Neural cell (in vitro differentiated cells): Measurements from ENCODE around the gene CDSN. TPM values are rescaled to one million over a fixed set of nuclear protein-coding genes. Genes with fewer than 3 reads are reported as not detected.

ENCODE experiments used
- H2AFZ ChIP-seq: fragments of 200-600, 300-800 bp; sonication (generic), shearing (Covaris generic); 2 replicates; pipeline ENCODE4 v1.6.0; 2014; ENCODE audit warnings: low read depth, mild to moderate bottlenecking, antibody characterized with exemption, low read length, moderate library complexity
- H3F3A ChIP-seq: fragments of 200-600 bp; shearing (Covaris generic); 2 replicates; pipeline ENCODE4 v1.6.1; 2016; ENCODE audit warnings: mild to moderate bottlenecking, moderate library complexity, mixed read lengths, antibody characterized with exemption, low read length; ENCODE audit not compliant: insufficient read depth, poor library complexity, severe bottlenecking
- H3K27ac ChIP-seq: fragments of 200-600, 300-800 bp; sonication (generic), shearing (Covaris generic); 2 replicates; pipeline ENCODE4 v1.5.1; 2014; ENCODE audit warnings: mild to moderate bottlenecking, low read length, moderate library complexity
- H3K27me3 ChIP-seq: fragments of 300-800, 200-600 bp; sonication (generic), shearing (Covaris generic); 2 replicates; pipeline ENCODE4 v1.6.0; 2014; ENCODE audit warnings: mild to moderate bottlenecking, low read depth, low read length, moderate library complexity; ENCODE audit not compliant: insufficient read depth
- H3K36me3 ChIP-seq: fragments of 300-800, 200-600 bp; sonication (generic), shearing (Covaris generic); 2 replicates; pipeline ENCODE4 v1.5.1; 2014; ENCODE audit warnings: mild to moderate bottlenecking, antibody characterized with exemption, low read length, moderate library complexity; ENCODE audit not compliant: insufficient read depth
- H3K4me2 ChIP-seq: fragments of 300-800, 200-600 bp; sonication (generic), shearing (Covaris generic); 2 replicates; pipeline ENCODE4 v1.6.0; 2014; ENCODE audit warnings: mild to moderate bottlenecking, low read length
- H3K4me3 ChIP-seq: fragments of 300-800, 200-600 bp; sonication (generic), shearing (Covaris generic); 2 replicates; pipeline ENCODE4 v1.5.1; 2014; ENCODE audit warnings: mild to moderate bottlenecking, low read length, moderate library complexity
- H3K79me2 ChIP-seq: fragments of 200-600 bp; shearing (Covaris generic); replicated peaks from 2 replicates; pipeline ENCODE4 v1.6.0; 2014; ENCODE audit warnings: mild to moderate bottlenecking, low read length, moderate library complexity; ENCODE audit not compliant: insufficient read depth
- H3K9ac ChIP-seq: fragments of 300-800, 200-600 bp; sonication (generic), shearing (Covaris generic); 2 replicates; pipeline ENCODE4 v1.6.1; 2016; ENCODE audit warnings: mild to moderate bottlenecking, low read length, mixed read lengths
- H3K9me2 ChIP-seq: fragments of 200-600 bp; shearing (Covaris generic); 2 replicates; pipeline ENCODE4 v1.6.1; 2016; ENCODE audit warnings: mild to moderate bottlenecking, low read length, mixed read lengths; ENCODE audit not compliant: insufficient read depth
- H3K9me3 ChIP-seq: fragments of 200-600, 300-800 bp; sonication (generic), shearing (Covaris generic); 2 replicates; pipeline ENCODE4 v1.6.1; 2016; ENCODE audit warnings: mild to moderate bottlenecking, mixed run types, low read length, moderate library complexity, mixed read lengths
- H4K20me1 ChIP-seq: fragments of 200-600 bp; shearing (Covaris generic); 2 replicates; pipeline ENCODE4 v1.6.1; 2016; ENCODE audit warnings: mild to moderate bottlenecking, mixed run types; ENCODE audit not compliant: insufficient read depth
- CTCF ChIP-seq: fragments of 450-650 bp; IDR thresholded peaks from 2 replicates; pipeline ENCODE4 v1.5.1; 2014; ENCODE audit warnings: antibody characterized with exemption, mild to moderate bottlenecking, moderate library complexity; ENCODE audit not compliant: poor library complexity, severe bottlenecking
- EP300 ChIP-seq: fragments of 450-650 bp; conservative IDR thresholded peaks from 2 replicates; pipeline ENCODE4 v1.6.1; 2014; ENCODE audit warnings: antibody characterized with exemption, mild to moderate bottlenecking, moderate library complexity; ENCODE audit not compliant: poor library complexity, severe bottlenecking
- EZH2 ChIP-seq: fragments of 200-600, 300-800 bp; shearing (Covaris generic), sonication (generic); IDR thresholded peaks from 2 replicates; pipeline ENCODE4 v1.6.1; 2014; ENCODE audit warnings: antibody characterized with exemption, low read length, borderline replicate concordance, mild to moderate bottlenecking; ENCODE audit not compliant: insufficient read depth, poor library complexity, severe bottlenecking
- MXI1 ChIP-seq: fragments of 450-650 bp; conservative IDR thresholded peaks from 2 replicates; pipeline ENCODE4 v1.6.1; 2014; ENCODE audit warnings: antibody characterized with exemption, mild to moderate bottlenecking; ENCODE audit not compliant: poor library complexity, severe bottlenecking
- POLR2AphosphoS5 ChIP-seq: IDR thresholded peaks from 2 replicates; pipeline ENCODE4 v1.6.1; 2012
- RAD21 ChIP-seq: fragments of 450-650 bp; conservative IDR thresholded peaks from 2 replicates; pipeline ENCODE4 v1.6.1; 2014; ENCODE audit warnings: antibody characterized with exemption, mild to moderate bottlenecking, moderate library complexity
- REST ChIP-seq: IDR thresholded peaks from 2 replicates; pipeline ENCODE4 v1.6.1; 2012; ENCODE audit warnings: borderline replicate concordance
- SMC3 ChIP-seq: fragments of 450-650 bp; conservative IDR thresholded peaks from 2 replicates; pipeline ENCODE4 v1.6.1; 2014; ENCODE audit warnings: antibody characterized with exemption, mild to moderate bottlenecking, moderate library complexity; ENCODE audit not compliant: poor library complexity
- TAF1 ChIP-seq: IDR thresholded peaks from 2 replicates; pipeline ENCODE4 v1.6.1; 2012; ENCODE audit warnings: low read depth
- polyA plus RNA-seq: library from polyadenylated mRNA; depleted of rRNA; stranded (reverse); fragments of >200 nt; gene quantifications from 2 replicates; pipeline ENCODE4 v1.2.3, GENCODE V29; 2014

The CDSN gene
- polyA plus RNA-seq, 1 donor from 2014 or later: not detected

- H3K4me2 ChIP-seq: no peak overlapping the region
- H4K20me1 ChIP-seq: no peaks in the 10 kb centered on the region
- H3K9me3 ChIP-seq: no peaks in the 10 kb centered on the region
- H2AFZ ChIP-seq: no peak overlapping the region
- no peaks in the 10 kb centered on the region for H3K9me2 ChIP-seq
- no peaks in the 10 kb centered on the region for H3K36me3 ChIP-seq
- no peak overlapping the region for H3K27ac ChIP-seq
- no peaks in the 10 kb centered on the region for H3F3A ChIP-seq
- no peak overlapping the region for H3K9ac ChIP-seq
- H3K4me3 ChIP-seq: no peak overlapping the region
- H3K79me2 ChIP-seq: no peaks in the 10 kb centered on the region
- H3K27me3 ChIP-seq: no peaks in the 10 kb centered on the region
- TF ChIP-seq MXI1 (no peak), POLR2AphosphoS5 (no peak), REST (no peak), TAF1 (no peak), EP300 (no peak), SMC3 (no peak), CTCF (no peak), RAD21 (no peak), EZH2 (no peak)
These were observed 36.4 kb downstream of the CDSN start for GRCh38 chr6:31083742-31084354.

GRCh38 chr6:31081872-31082271 lies 38.4 kb downstream of the CDSN start:
- no peak overlapping the region for H3K4me2 ChIP-seq
- no peaks in the 10 kb centered on the region for H4K20me1 ChIP-seq
- TF ChIP-seq POLR2AphosphoS5 (no peak), MXI1 (no peak), REST (no peak), EP300 (no peak), SMC3 (no peak), RAD21 (no peak), EZH2 (no peak), CTCF (no peak), TAF1 (no peak)
- H2AFZ ChIP-seq: no peak overlapping the region
- H3F3A ChIP-seq: no peaks in the 10 kb centered on the region
- no peaks in the 10 kb centered on the region for H3K36me3 ChIP-seq
- no peaks in the 10 kb centered on the region for H3K9me2 ChIP-seq
- H3K4me3 ChIP-seq: no peak overlapping the region
- H3K79me2 ChIP-seq: no peaks in the 10 kb centered on the region
- no peak overlapping the region for H3K9ac ChIP-seq
- no peak overlapping the region for H3K27ac ChIP-seq
- no peaks in the 10 kb centered on the region for H3K9me3 ChIP-seq
- H3K27me3 ChIP-seq: no peaks in the 10 kb centered on the region
